Subcutaneous abdominal adipose tissue (tissue), 5 donors: Measurements from ENCODE around the gene NUDT4B.
"Not testable (repeated sequence)": the region's sequence is repeated elsewhere in the genome, so short reads cannot be mapped to it uniquely, and the experiment has no call there.

ENCODE experiments used
- H3K27ac ChIP-seq: one replicate; pipeline ENCODE4 v1.7.0; 2013; ENCODE audit warnings: low read depth, mild to moderate bottlenecking, inconsistent platforms, low read length, moderate library complexity
- H3K27me3 ChIP-seq, 5 donors: one replicate each; pipeline ENCODE4 v1.7.0; 2013; ENCODE audit warnings: low read length in 5 of 5, inconsistent platforms in 1 of 5; ENCODE audit not compliant: control insufficient read depth in 5 of 5, insufficient read depth in 4 of 5
- H3K36me3 ChIP-seq, 5 donors: one replicate each; pipeline ENCODE4 v1.7.0; 2013; ENCODE audit warnings: low read length in 5 of 5; ENCODE audit not compliant: control insufficient read depth in 5 of 5, insufficient read depth in 5 of 5
- H3K4me1 ChIP-seq, 5 donors: one replicate each; pipeline ENCODE4 v1.7.0; 2013; ENCODE audit warnings: low read length in 5 of 5, mild to moderate bottlenecking in 3 of 5, moderate library complexity in 1 of 5; ENCODE audit not compliant: control insufficient read depth in 5 of 5, insufficient read depth in 5 of 5
- H3K4me3 ChIP-seq, 5 donors: one replicate each; pipeline ENCODE4 v1.7.0; 2013; ENCODE audit warnings: low read length in 5 of 5, low read depth in 1 of 5
- H3K9ac ChIP-seq, 5 donors: one replicate each; pipeline ENCODE4 v1.7.0; 2013; ENCODE audit warnings: low read length in 5 of 5, mild to moderate bottlenecking in 4 of 5, moderate library complexity in 3 of 5
- H3K9me3 ChIP-seq, 5 donors: one replicate each; pipeline ENCODE4 v1.7.0; 2013; ENCODE audit warnings: low read length in 5 of 5; ENCODE audit not compliant: control insufficient read depth in 5 of 5
- donor health status: healthy.
- donor health status: healthy.
- donor health status: healthy.
- donor health status: healthy.
- donor health status: healthy.

Gene NUDT4B

GRCh38 chr1:148761360-148761759 is 12.8 kb downstream of the NUDT4B start:
- H3K36me3 ChIP-seq, H3K27ac ChIP-seq, H3K4me3 ChIP-seq, H3K27me3 ChIP-seq, H3K9ac ChIP-seq, H3K9me3 ChIP-seq, H3K4me1 ChIP-seq: not testable (repeated sequence)

- H3K27me3 ChIP-seq, H3K9ac ChIP-seq, H3K36me3 ChIP-seq, H3K27ac ChIP-seq, H3K9me3 ChIP-seq, H3K4me1 ChIP-seq, H3K4me3 ChIP-seq: not testable (repeated sequence)
These were observed 16.9 kb downstream of the NUDT4B start for GRCh38 chr1:148765238-148766019.

GRCh38 chr1:148768541-148768940 is 20.0 kb downstream of the NUDT4B start:
- not testable (repeated sequence) for H3K4me3 ChIP-seq, H3K27ac ChIP-seq, H3K36me3 ChIP-seq, H3K9me3 ChIP-seq, H3K4me1 ChIP-seq, H3K27me3 ChIP-seq, H3K9ac ChIP-seq

GRCh38 chr1:148769495-148769894 is 20.9 kb downstream of the NUDT4B start:
- H3K27me3 ChIP-seq, H3K9me3 ChIP-seq, H3K4me1 ChIP-seq: not testable (repeated sequence)

GRCh38 chr1:148773690-148774089 is 25.1 kb downstream of the NUDT4B start:
- not testable (repeated sequence) for H3K36me3 ChIP-seq, H3K27ac ChIP-seq, H3K9me3 ChIP-seq, H3K4me3 ChIP-seq, H3K27me3 ChIP-seq, H3K9ac ChIP-seq, H3K4me1 ChIP-seq

More at GRCh38 chr1:148769495-148769894, 20.9 kb downstream of the NUDT4B start:
- not testable (repeated sequence) for H3K9ac ChIP-seq, H3K4me3 ChIP-seq, H3K27ac ChIP-seq, H3K36me3 ChIP-seq

DNA sequence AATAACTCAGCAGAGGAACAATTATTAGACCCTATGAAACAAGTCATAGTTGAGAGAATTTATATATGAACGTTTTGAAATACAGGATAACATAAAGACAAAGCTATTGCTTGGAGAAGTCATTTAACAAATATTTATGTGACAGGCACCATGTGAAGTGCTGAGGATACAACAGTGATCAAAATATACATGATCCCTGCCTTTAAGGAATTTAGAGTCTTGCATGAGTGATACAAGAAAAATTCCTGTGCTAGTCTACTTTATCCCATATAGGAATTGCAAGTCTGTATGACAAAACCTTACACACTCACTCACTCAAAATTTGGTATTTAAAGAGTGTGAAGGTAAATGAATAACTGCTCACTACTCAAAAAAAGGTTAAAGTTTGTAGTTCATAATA is 25.5 kb downstream of the NUDT4B start:
- not testable (repeated sequence) for H3K36me3 ChIP-seq

DNA sequence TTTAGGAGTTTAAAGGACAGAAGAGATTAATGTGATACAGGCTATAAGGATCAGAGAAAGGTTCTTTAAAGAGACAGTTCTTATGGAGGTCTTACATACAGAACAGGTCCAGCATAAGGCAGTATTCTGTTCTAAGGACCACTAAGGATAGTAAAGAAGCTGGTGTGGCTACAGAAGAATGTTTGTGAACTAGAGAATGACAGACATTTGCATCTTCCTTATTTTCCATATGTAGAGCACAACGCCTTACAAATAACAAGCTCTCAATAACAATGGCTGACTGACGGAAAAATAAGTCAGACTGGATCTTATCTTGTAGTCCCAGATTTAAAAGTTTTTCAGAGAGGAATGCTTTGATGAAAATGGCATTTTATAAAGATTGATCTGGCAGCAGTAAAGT is 26.7 kb downstream of the NUDT4B start:
- H3K27me3 ChIP-seq, H3K27ac ChIP-seq: not testable (repeated sequence)

More for the DNA sequence above, 25.5 kb downstream of the NUDT4B start:
- not testable (repeated sequence) for H3K9ac ChIP-seq, H3K4me3 ChIP-seq, H3K4me1 ChIP-seq, H3K27me3 ChIP-seq, H3K27ac ChIP-seq, H3K9me3 ChIP-seq

GRCh38 chr1:148777649-148778048 is 29.1 kb downstream of the NUDT4B start:
- not testable (repeated sequence) for H3K27me3 ChIP-seq, H3K27ac ChIP-seq, H3K36me3 ChIP-seq, H3K4me3 ChIP-seq, H3K9me3 ChIP-seq, H3K4me1 ChIP-seq, H3K9ac ChIP-seq

More for the DNA sequence above, 26.7 kb downstream of the NUDT4B start:
- H3K4me3 ChIP-seq, H3K9ac ChIP-seq, H3K4me1 ChIP-seq, H3K9me3 ChIP-seq, H3K36me3 ChIP-seq: not testable (repeated sequence)

- not testable (repeated sequence) for H3K36me3 ChIP-seq, H3K4me1 ChIP-seq, H3K27me3 ChIP-seq, H3K27ac ChIP-seq, H3K9ac ChIP-seq, H3K4me3 ChIP-seq, H3K9me3 ChIP-seq
These were observed 31.8 kb downstream of the NUDT4B start for GRCh38 chr1:148780404-148780803.

- not testable (repeated sequence) for H3K4me3 ChIP-seq, H3K9me3 ChIP-seq, H3K27me3 ChIP-seq, H3K27ac ChIP-seq, H3K36me3 ChIP-seq, H3K9ac ChIP-seq, H3K4me1 ChIP-seq
These were observed 43.0 kb downstream of the NUDT4B start for GRCh38 chr1:148791543-148792099.
